ENCODE measurements around the gene KCNIP3. TPM values are rescaled to one million over a fixed set of nuclear protein-coding genes. Genes with fewer than 3 reads are reported as not detected.

KCNIP3 gene
- total and polyA plus RNA-seq, 9 of the 15 experiments (the other 6 are each of a cell fraction or from before 2014, with no cell fraction given) = 0.04 TPM; not detected in 8

GRCh38 chr2:95296880-95297487 lies at the start of gene KCNIP3 (continued):
- TF ChIP-seq POLR3G (IDR thresholded peaks at IDR 0.05; ENCODE audit: extremely low read depth, insufficient read length, insufficient replicate concordance) (no peak), ZNF609 (CRISPR knock-in tag; IDR thresholded peaks at IDR 0.05; ENCODE audit: borderline replicate concordance) (no peak), ZMIZ1 (IDR thresholded peaks at IDR 0.05; ENCODE audit: low read depth in 2 of 2, low read length in 2 of 2) (no peak), CXXC5 (CRISPR knock-in tag; IDR thresholded peaks at IDR 0.05) (no peak)

Data from K562 (cell line).